Endodermal cell (in vitro differentiated cells): ENCODE results near the gene ANKS1B. TPM values are rescaled to one million over a fixed set of nuclear protein-coding genes. Genes with fewer than 3 reads are reported as not detected.

ENCODE experiments used
- DNase-seq: peaks from one replicate; pipeline ENCODE4 v3.0.0-alpha.2; 2017
- H3K27ac ChIP-seq: 2 replicates; pipeline ENCODE4 v1.5.1; 2013; ENCODE audit warnings: mild to moderate bottlenecking, low read depth, low read length, moderate library complexity
- H3K27me3 ChIP-seq: 2 replicates; pipeline ENCODE4 v1.6.1; 2013; ENCODE audit warnings: mild to moderate bottlenecking, low read length, moderate library complexity; ENCODE audit not compliant: insufficient read depth, control insufficient read depth, poor library complexity, severe bottlenecking
- H3K36me3 ChIP-seq: 2 replicates; pipeline ENCODE4 v1.7.0; 2013; ENCODE audit warnings: mild to moderate bottlenecking, low read length, moderate library complexity; ENCODE audit not compliant: control insufficient read depth, insufficient read depth
- H3K4me1 ChIP-seq: one replicate; pipeline ENCODE4 v1.7.0; 2013; ENCODE audit warnings: low read length; ENCODE audit not compliant: control insufficient read depth, insufficient read depth
- H3K4me3 ChIP-seq: 2 replicates; pipeline ENCODE4 v1.5.1; 2013; ENCODE audit warnings: mild to moderate bottlenecking, low read length, moderate library complexity
- H3K9ac ChIP-seq: 2 replicates; pipeline ENCODE4 v1.6.1; 2013; ENCODE audit warnings: mild to moderate bottlenecking, low read length, moderate library complexity; ENCODE audit not compliant: poor library complexity, severe bottlenecking; ENCODE audit errors: extremely low read depth
- H3K9me3 ChIP-seq: 2 replicates; pipeline ENCODE4 v1.6.1; 2013; ENCODE audit warnings: mild to moderate bottlenecking, low read length, moderate library complexity; ENCODE audit not compliant: control insufficient read depth
- H3K27ac Mint-ChIP-seq: 2 replicates; pipeline ENCODE4 v1.8.0; 2020; ENCODE audit warnings: mixed read lengths
- H3K27me3 Mint-ChIP-seq: 2 replicates; pipeline ENCODE4 v1.8.0; 2021; ENCODE audit warnings: mild to moderate bottlenecking, mixed read lengths; ENCODE audit not compliant: insufficient read depth
- H3K36me3 Mint-ChIP-seq: 2 replicates; pipeline ENCODE4 v1.8.0; 2020; ENCODE audit warnings: low read depth, mixed read lengths
- H3K4me1 Mint-ChIP-seq: 2 replicates; pipeline ENCODE4 v1.8.0; 2020; ENCODE audit warnings: mixed read lengths
- H3K4me3 Mint-ChIP-seq: 2 replicates; pipeline ENCODE4 v1.8.0; 2020; ENCODE audit warnings: mild to moderate bottlenecking, moderate library complexity, mixed read lengths
- H3K9me3 Mint-ChIP-seq: 2 replicates; pipeline ENCODE4 v1.8.0; 2020; ENCODE audit warnings: mild to moderate bottlenecking, mixed read lengths
- CTCF ChIP-seq: fragments of 200-600 bp; sonication (generic); conservative IDR thresholded peaks from 2 replicates; pipeline ENCODE4 v1.5.0; 2021; ENCODE audit warnings: antibody characterized with exemption, mild to moderate bottlenecking
- WGBS, 2 experiments: methylation state at CpG; one replicate each; pipeline versions ENCODE4 v1.1.5 to v1.1.7; 2013; ENCODE audit warnings: missing lambda C conversion rate in 2 of 2, mixed read lengths in 1 of 2; ENCODE audit not compliant: insufficient coverage in 1 of 2, insufficient read length in 1 of 2; 5-methylcytosine and 5-hydroxymethylcytosine counted together
- total RNA-seq, 2 donors: library from RNA; stranded (reverse); fragmentation: NEBNext Ultra II Directional in 1 of 2; extraction: Animal tissue kit (Norgen Biotek cat#: 25700) in 1 of 2; gene quantifications; 2 replicates in 1 of 2; 3 replicates in 1 of 2; pipeline ENCODE4 v1.2.1, GENCODE V29; 2021

Gene ANKS1B
- total RNA-seq, 2 donors from 2014 or later = 28.5 to 65.8 TPM

- Histone ChIP-seq H3K27me3 (no peaks in the 10 kb centered on the region), H3K27ac (peak overlapping the region; percentile 69), H3K4me3 (no peak overlapping the region), H3K9ac (no peak overlapping the region), H3K9me3 (no peaks in the 10 kb centered on the region), H3K36me3 (no peaks in the 10 kb centered on the region), H3K4me1 (no peaks in the 10 kb centered on the region)
- Mint-ChIP-seq H3K4me1 (peaks cover 3% of the 10 kb centered on the region), H3K27me3 (no peaks in the 10 kb centered on the region), H3K27ac (no peak overlapping the region), H3K9me3 (peaks cover 4% of the 10 kb centered on the region), H3K36me3 (no peaks in the 10 kb centered on the region), H3K4me3 (no peak overlapping the region)
- 73 to 78% methylated on average over 9 to 17 of the region's 17 CpGs for WGBS, 2 experiments
- TF ChIP-seq CTCF = no peak
- DNase-seq = peak; percentile 58
Measured at GRCh38 chr12:99154216-99154982, 830.3 kb downstream of the ANKS1B start.

GRCh38 chr12:99153293-99153692, 831.4 kb downstream of the ANKS1B start:
- Mint-ChIP-seq H3K4me3 (no peak overlapping the region), H3K27me3 (no peaks in the 10 kb centered on the region), H3K9me3 (no peaks in the 10 kb centered on the region), H3K4me1 (peaks cover 3% of the 10 kb centered on the region), H3K27ac (no peak overlapping the region), H3K36me3 (no peaks in the 10 kb centered on the region)
- TF ChIP-seq CTCF = no peak
- Histone ChIP-seq H3K9ac (no peak overlapping the region), H3K27me3 (no peaks in the 10 kb centered on the region), H3K4me3 (no peak overlapping the region), H3K27ac (no peak overlapping the region), H3K9me3 (no peaks in the 10 kb centered on the region), H3K36me3 (no peaks in the 10 kb centered on the region), H3K4me1 (no peaks in the 10 kb centered on the region)
- no peak for DNase-seq
- WGBS, 2 experiments = 75 to 86% methylated on average over 2 to 3 of the region's 3 CpGs

- H3K27ac Mint-ChIP-seq = no peak overlapping the region
- H3K36me3 Mint-ChIP-seq = no peaks in the 10 kb centered on the region
- Histone ChIP-seq H3K9ac (no peak overlapping the region), H3K27ac (no peak overlapping the region), H3K27me3 (no peaks in the 10 kb centered on the region), H3K9me3 (no peaks in the 10 kb centered on the region), H3K36me3 (no peaks in the 10 kb centered on the region), H3K4me1 (no peaks in the 10 kb centered on the region), H3K4me3 (no peak overlapping the region)
- H3K9me3 Mint-ChIP-seq = no peaks in the 10 kb centered on the region
- peaks cover 3% of the 10 kb centered on the region for H3K4me1 Mint-ChIP-seq
- DNase-seq = no peak
- H3K4me3 Mint-ChIP-seq = no peak overlapping the region
- H3K27me3 Mint-ChIP-seq = no peaks in the 10 kb centered on the region
- WGBS, 2 experiments = 90 to 100% methylated on average over 1 to 2 of the region's 2 CpGs
- no peak for TF ChIP-seq CTCF
Measured at GRCh38 chr12:99152337-99152736, 832.4 kb downstream of the ANKS1B start.
